SK-N-DZ (cell line): ENCODE results near the gene HIP1.
"Not testable (repeated sequence)": the region's sequence is repeated elsewhere in the genome, so short reads cannot be mapped to it uniquely, and the experiment has no call there.

Source experiments
- DNase-seq: peaks from one replicate; pipeline ENCODE4 v3.0.0-alpha.2; 2015; ENCODE audit warnings: low spot score

Gene HIP1

DNA sequence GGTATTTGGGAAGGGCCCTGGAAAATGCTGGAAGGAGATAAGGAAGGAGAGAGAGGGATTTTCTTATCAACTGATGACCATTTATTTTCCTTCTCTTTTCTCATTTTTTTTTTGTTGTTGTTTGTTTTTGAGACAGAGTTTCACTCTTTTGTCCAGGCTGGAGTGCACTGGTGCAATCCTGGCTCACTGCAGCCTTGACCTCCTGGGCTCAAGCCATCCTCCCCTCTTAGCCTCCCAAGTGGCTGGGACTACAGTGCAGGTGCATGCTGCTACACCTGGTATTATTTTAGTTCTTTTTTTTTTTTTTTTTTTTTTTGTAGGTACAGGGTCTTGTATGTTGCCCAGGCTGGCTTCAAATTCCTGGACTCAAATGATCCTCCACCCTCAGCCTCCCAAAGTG lies 52.2 kb downstream of the HIP1 start:
- DNase-seq: no peak

DNA sequence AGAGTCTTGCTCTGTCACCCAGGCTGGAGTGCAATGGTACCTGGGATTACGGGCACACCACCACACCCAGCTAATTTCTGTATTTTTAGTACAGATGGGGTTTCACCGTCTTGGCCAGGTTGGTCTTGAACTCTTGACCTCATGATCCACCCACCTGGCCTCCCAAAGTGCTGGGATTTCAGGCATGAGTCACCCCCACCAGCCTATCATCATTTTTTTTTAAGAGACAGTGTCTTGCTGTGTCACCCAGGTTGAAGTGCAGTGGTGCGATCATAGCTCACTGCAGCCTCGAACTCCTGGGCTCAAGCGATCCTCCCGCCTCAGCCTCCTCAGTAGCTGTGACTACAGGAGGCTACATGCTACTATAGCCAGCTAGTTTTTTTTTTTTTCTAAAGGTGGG lies 56.7 kb downstream of the HIP1 start:
- not testable (repeated sequence) for DNase-seq

DNA sequence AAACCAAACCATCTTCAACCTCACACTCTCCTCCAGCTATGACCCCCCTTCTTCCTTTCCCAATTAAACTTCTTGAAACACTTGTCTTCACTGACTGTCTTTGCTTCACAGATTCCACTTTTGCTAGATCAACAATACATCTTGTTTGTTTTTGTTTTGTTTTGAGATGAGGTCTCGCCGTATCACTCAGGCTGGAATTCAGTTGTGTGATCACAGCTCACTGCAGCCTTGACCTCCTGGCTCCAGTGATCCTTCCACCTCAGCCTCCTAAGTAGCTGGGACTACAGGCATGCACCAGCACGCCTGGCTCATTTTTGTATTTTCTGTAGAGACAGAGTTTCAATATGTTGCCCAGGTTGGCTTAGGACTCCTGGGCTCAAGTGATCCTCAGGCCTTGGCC lies 59.7 kb downstream of the HIP1 start:
- no peak for DNase-seq

DNA sequence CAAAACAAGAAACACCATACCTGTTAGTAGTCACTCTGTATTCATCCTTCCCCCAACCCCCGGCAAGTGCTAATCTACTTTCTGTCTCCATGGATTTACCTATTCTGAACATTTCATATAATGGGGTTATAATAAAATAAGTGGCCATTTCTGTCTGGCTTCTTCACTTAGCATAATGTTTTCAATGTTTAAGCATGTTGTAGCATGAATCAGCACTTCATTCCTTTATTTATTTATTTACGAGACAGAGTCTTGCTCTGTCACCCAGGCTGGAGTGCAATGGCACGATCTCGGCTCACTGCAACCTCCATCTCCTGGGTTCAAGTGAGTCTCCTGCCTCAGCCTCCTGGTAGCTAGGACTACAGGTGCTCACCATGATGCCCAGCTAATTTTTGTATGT lies 69.2 kb downstream of the HIP1 start:
- DNase-seq: no peak

DNA sequence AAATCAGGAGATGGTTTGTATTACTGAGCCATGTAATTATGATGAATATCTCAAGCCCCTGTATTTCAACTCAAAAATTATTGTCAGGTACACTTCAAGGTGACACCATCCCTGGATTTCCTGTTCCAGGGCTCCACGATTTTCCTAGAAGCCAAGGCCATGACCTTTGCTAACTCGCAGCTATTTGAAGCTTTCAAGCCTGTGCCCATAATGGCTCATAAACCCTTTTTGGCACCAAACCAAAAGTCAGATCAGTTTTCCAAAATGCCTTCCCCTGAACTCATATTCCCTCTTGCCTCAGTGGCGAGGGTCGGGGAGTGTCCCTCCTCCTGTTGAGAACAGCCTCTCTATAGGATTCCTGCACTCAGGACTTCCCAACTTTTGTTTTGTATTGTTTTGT lies 70.8 kb downstream of the HIP1 start:
- no peak for DNase-seq

DNA sequence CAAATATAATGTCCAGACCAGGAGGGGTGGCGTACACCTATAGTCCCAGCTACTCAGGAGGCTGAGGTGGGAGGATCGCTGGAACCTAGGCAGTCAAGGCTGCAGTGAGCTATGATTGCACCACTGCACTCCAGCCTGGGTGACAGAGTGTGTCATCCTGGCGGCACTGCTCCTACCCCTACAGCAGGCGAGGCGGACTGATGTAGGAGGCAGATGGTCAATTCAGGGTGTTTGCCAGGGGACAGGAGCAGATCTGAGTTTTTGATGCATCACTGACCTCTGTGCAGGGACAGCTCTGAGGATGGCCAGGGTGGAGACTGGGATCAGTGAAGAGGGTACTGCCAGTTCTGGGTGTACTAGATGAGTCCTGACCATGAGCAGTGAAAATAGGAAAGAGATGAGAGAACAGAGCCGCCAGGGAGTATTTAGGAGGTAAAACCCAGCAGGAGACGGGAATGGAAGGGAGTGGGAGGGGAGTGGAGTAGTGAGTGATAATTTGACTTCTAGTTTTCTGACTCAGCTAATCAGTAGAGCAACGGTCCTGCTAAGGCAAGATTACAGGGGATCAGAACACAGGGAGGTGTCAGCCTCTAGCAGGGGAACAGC lies 75.3 kb downstream of the HIP1 start:
- no peak for DNase-seq

DNA sequence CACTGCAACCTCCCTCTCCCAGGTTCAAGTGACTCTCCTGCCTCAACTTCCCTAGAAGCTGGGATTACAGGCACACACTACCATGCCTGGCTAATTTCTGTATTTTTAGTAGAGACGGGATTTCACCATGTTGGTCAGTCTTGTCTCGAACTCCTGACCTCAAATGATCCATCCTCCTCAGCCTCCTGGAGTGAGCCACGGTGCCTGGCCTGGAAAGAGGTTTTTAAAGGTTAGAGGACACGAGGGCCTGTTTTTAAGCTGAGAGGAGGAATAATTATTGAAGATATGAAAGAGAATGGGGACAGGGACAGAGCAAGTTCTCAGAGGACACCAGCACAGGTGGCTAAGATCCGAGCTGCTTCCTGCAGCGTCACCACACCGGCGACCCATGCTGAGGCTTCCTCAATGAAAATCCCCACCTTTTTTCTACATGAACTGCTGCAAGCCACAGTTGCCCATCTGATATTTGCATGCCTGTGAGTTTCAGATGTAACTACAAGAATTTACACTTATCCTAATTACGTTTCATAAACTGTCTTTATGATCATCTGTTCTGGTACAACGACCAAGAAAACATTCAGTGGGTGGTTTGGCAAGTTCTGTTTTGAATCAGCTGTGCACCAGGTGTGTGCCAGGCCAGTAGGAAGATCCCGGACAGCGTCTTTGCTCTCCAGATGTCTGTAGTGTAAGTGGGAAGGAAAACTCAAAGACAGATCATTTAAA lies 76.0 kb downstream of the HIP1 start:
- no peak for DNase-seq

DNA sequence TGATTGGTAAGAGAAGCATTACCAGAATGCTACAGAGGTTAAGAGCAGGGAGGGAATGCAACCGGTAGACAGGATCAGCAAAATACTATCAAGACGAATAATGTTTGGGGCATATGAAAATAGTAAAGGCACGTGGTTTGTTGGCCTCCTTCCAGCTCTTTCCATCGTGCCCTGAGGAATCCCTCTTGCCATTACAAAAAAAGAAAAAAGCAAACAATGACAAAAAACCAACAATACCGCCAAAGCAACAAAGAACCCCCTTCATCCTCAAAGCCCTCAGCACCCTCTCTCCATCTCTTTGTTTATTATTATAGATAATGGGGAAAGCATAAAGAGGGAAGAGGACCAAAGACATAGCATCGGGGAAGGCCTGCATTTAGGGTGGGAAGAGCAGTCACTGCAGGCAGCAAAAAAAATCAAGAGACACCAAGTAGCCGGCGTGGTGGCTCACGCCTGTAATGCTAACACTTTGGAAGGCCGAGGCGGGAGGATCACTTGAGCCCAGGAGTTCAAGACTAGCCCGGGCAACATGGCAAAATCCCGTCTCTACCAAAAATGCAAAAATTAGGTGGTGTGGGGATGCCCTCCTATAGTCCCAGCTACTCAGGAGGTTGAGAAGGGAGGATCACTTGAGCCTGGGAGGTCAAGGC lies 78.0 kb downstream of the HIP1 start:
- DNase-seq: no peak

DNA sequence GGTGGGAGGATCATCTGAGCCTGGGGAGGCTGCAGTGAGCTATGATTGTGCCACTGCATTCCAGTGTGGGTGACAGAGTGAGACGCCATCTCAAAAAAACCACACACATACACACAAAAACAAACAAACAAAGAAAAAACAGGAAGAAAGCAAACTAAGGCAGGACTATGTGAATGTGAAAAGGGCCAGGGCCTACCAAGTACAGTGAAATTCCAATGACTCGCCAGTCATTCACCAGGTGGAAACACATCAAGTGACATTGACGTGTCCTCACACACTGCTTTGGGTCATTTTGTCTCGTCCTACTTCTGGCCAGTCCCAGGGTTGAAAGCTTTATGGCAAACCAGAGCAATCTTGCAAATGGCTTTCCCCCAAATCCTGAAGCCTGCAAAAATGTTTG lies 79.9 kb downstream of the HIP1 start:
- DNase-seq: no peak

DNA sequence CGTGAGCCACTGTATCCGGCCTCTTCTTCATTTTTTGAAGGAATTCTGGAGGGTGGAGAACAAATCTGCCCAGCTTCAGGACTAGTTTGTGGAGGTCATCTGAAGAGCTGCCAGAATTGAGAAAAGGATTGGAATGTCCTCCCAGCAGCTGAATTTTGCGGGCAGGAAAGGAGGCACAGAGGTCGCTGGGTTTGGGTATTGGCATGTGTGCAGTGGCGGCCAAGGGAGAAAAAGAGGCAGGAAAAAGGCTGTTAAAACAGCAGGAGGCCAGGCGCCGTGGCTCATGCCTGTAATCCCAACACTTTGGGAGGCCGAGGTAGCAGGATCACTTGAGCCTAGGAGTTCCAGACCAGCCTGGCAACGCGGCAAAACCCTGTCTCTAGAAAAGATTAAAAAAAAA lies 80.4 kb downstream of the HIP1 start:
- DNase-seq: no peak

DNA sequence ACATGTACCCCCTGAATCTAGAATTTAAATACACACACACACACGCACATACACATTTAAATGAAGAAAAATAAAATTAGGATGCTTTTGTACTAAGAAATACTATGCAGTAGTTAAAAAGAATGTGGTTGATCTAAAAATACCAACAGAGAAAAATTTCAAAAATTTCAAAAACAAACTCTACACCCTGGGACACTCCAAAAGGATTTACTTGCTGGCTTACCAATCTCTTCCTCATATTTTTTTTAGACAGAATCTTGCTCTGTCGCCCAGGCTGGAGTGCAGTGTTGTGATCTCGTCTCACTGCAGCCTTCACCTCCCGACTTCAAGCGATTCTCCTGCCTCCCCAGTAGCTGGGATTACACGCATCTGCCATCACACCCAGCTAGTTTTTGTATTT lies 80.9 kb downstream of the HIP1 start:
- DNase-seq: no peak

DNA sequence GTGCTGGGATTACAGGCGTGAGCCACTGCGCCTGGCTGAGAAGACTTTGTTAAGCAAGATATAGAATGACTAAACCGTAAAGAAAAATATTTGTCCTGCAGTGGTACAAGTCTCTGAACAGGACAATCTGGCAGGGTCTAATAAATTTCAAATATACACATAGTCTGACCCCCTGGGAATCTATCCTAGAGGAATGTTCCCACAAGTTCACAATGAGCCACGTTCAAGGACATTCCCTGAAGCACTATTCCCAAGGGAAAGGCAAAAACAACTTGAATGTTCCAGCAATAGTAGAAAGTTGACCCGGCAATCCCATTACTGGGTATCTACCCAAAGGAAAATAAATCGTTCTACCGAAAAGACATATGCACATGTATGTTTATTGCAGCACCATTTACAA lies 82.0 kb downstream of the HIP1 start:
- DNase-seq: no peak

DNA sequence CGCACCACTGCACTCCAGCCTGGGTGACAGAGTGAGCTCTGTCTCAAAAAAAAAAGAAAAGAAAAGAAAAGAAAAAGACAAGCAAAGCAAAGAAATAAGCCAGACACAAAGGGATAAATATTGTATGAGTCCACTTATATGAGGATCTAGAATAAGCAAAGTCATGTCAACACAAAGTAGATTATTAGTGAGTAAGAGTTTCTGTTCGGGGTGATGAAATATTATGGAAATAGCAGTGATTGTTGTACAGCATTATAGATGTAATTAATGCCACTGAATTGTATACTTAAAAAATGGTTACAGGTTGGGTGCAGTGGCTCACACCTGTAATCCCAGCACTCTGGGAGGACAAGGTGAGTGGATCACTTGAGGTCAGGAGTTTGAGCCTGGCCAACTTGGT lies 83.2 kb downstream of the HIP1 start:
- DNase-seq: no peak

DNA sequence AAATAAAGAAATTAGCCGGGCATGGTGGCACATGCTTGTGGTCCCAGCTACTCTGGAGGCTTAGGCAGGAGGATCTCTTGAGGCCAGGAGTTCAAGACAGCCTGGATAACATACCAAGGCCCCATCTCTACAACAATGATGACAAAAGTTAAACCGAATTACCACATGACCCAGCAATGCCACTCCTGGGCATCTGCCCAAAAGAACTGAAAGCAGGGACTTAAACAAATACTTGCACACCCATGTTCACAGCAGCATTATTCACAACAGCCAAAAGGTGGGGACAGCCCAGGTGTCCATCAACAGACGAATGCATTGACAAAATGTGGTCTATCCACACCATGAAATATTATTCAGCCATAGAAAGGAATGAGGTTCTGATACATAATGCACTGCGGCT lies 83.9 kb downstream of the HIP1 start:
- no peak for DNase-seq

DNA sequence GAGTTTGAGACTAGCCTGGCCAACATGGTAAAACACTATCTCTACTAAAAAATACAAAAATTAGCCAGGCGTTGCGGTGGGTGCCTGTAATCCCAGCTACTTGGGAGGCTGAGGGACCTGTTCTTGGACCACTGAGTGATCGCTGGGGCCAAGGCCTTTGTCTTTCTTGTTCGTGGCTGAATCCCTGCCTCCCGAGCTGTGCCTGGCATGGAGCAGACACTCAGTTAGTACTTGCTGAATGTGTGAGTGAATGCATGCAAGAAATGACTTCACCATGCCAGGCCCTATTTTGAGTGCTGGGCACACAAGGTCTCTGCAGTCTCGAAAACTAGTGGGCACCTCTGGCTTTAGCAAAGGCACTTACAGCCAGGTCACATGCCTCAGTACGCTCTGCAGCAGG lies 85.1 kb downstream of the HIP1 start:
- DNase-seq: no peak

DNA sequence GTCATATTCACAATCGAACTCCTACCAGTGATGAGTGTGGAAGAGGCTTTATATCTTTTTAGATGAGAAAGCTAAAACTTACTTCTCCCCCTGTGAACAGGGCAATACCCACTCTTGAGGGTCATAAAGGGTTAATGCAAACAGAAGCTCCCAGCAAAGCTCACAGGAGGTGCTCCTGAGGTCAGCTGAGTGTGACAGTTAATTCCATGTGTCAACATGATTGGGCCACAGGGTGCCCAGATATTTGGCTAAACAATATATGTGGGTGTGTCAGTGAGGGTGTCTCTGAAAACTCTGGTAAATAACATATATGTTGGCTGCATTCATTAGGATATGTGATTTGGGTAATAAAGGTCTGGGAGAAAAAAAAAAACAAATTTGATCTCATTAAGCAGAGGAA lies 86.0 kb downstream of the HIP1 start:
- no peak for DNase-seq

DNA sequence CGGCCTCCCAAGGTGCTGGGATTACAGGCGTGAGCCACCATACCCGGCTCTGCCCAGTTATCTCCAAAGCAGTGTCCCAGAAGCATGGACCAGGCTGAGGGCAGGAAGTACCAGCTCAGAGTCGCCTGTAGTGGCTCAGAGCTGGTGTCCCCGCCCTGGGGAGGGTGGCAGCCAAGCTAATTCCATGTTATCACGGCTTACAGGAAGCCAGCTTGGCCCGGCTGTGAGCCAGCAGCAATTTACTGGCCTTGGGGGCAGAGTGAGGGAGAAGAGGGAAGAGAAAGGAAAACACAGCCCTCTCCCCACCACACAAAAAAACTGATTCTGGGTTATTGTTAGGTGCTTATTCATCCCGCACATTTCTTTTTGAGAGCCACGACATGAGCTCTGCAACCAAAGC lies 88.1 kb downstream of the HIP1 start:
- DNase-seq: no peak

DNA sequence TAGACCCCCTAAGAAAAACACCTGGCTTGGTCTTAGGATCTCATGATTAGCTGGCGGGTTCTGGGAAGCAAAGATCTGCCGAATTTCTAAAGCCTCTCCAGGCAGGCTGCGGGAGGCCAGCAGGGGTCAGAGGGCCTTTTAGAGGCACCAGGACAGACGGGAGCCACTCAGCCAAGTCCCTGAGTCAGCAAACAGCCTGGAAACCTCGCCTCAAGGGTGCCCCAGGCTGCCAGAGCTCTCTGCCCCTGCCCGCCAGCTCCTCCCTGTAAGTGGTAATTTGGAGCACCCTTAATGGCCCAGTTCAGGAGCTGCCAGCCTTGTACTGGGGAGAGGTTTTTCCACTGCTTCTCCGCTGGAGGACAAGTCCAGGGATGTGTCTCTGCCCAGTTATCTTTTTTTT lies 88.7 kb downstream of the HIP1 start:
- no peak for DNase-seq

DNA sequence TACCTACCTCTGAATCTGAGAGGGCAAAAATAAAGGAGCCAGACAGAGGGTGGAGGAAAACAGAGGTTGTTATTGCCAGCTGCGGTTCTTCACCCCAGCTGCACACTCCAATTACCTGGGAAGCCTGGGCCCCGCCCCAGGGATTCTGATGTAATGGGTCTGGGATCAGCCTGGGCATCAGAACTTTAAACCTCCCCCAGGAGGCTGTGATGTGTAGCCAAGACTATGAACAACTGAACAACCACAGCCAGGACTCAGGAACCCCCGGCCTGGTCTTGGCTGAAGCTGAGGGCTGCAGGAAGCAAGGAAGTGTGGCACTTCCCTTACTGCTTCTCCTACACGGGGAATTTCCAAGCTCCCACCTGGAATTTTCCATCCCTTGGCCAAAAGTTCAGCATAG lies 89.3 kb downstream of the HIP1 start:
- no peak for DNase-seq

DNA sequence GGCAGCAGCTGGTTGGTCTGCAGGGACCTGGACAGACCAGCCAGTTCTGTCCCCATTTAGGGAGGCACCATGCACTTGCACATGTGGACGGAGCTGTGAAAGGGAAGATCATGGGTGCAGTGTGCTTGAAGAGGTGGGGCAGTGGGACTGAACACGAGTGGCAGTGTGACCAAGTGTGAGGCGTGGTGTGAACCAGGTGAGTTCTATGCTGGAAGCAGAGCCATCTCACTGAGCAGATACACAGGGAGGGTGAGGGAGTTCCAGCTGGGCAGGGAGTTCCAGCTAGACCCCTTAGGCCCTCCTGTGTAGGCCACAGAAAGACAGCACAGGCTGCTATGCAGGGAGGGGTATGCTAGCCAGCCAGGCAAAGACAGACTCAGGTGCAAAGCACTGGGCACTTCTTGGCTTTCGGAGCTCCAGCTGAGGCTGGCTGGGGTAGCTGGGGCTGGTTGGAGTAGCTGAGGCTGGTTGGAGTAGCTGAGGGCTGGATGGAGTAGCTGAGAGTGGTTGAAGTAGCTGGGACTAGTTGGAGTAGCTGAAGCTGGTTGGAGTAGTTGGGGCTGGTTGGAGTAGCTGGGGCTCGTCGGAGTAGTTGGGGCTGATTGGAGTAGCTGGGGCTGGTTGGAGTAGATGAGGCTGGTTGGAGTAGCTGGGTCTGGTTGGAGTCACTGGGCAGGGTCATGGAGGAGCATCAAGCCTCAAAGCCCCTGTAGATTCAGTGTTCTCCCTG lies 90.9 kb downstream of the HIP1 start:
- DNase-seq: no peak

DNA sequence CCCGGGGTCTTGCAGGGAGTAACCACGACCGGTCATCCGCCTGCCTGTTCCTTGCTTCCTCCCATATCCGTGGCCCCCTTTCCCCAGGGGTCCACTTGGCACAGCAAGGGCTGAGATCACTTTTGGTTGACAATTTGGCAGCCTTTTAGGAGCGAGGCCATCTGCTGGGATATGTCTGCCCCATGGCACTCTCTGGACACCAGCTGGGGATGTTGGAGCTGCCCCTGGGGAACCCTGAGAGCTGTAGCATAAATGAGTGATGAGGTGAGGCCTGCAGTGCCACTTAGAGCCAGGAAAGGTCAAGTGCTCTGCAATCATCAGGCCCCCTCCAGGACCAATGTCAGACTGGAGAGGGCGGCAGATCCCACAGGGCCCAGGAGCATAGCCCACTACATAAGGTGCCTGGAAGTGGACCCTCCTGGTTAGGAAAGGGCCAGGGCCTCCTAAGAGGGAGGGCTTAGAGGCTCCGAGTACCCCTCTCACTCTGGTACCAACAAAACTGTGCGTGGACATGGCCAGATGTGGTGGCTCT lies 92.1 kb downstream of the HIP1 start:
- DNase-seq: no peak

DNA sequence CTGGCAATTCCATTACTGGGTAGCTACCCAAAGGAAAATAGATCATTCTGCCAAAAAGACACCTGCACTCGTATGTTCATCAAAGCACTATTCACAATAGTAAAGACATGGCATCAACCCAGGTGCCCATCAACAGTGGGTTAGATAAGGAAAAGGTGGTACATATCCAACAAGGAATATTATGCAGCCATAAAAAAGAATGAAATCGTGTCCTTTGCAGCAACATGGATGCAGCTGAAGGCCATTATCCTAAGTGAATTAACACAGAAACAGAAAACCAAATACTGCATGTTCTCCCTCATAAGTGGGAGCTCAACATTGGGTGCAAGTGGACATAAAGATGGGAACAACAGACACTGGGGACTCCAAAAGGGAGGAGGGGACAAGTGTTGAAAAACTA lies 93.2 kb downstream of the HIP1 start:
- DNase-seq: no peak
